IgD-negative memory B cell (primary cell): ENCODE measurements around the gene AKAP8. TPM values are rescaled to one million over a fixed set of nuclear protein-coding genes. Genes with fewer than 3 reads are reported as not detected.

Source experiments
- H3K27ac Mint-ChIP-seq, 3 donors: one replicate each; pipeline ENCODE4 v1.8.0; 2020 to 2022; ENCODE audit warnings: mild to moderate bottlenecking in 3 of 3, mixed read lengths in 3 of 3, moderate library complexity in 1 of 3
- H3K27me3 Mint-ChIP-seq: one replicate; pipeline ENCODE4 v1.8.0; 2021; ENCODE audit warnings: mixed read lengths
- H3K36me3 Mint-ChIP-seq: one replicate; pipeline ENCODE4 v1.8.0; 2020; ENCODE audit warnings: mild to moderate bottlenecking, mixed read lengths
- H3K4me1 Mint-ChIP-seq, 3 donors: one replicate each; pipeline ENCODE4 v1.8.0; 2020 to 2022; ENCODE audit warnings: mixed read lengths in 3 of 3, mild to moderate bottlenecking in 1 of 3
- H3K4me3 Mint-ChIP-seq, 4 donors: one replicate each; pipeline ENCODE4 v1.8.0; 2020 to 2022; ENCODE audit warnings: mild to moderate bottlenecking in 4 of 4, mixed read lengths in 4 of 4, moderate library complexity in 3 of 4
- H3K9me3 Mint-ChIP-seq, 3 donors: one replicate each; pipeline ENCODE4 v1.8.0; 2020 to 2021; ENCODE audit warnings: mixed read lengths in 3 of 3, mild to moderate bottlenecking in 1 of 3
- polyA plus RNA-seq: library from polyadenylated mRNA; unstranded; fragments of 300-500 nt; fragmentation: Illumina TruSeq; gene quantifications from one replicate; pipeline ENCODE4 v1.2.3, GENCODE V29; 2021

AKAP8 gene
- polyA plus RNA-seq, 1 donor from 2014 or later: 22.8 TPM

GRCh38 chr19:15318241-15318691 is 61.3 kb downstream of the AKAP8 start:
- H3K9me3 Mint-ChIP-seq: no peaks in the 10 kb centered on the region
- H3K36me3 Mint-ChIP-seq: peaks cover 7% of the 10 kb centered on the region
- H3K4me3 Mint-ChIP-seq: peak overlapping the region in 3 of 4 donors; percentile 40 to 85 (median 79)
- H3K4me1 Mint-ChIP-seq: peaks cover 64 to 76% (median 75%) of the 10 kb centered on the region in 3 donors
- H3K27me3 Mint-ChIP-seq: no peaks in the 10 kb centered on the region
- H3K27ac Mint-ChIP-seq: peak overlapping the region; percentile 89 to 94 (median 89)

GRCh38 chr19:15317392-15318071 is 62.1 kb downstream of the AKAP8 start:
- Mint-ChIP-seq H3K27ac (peak overlapping the region; percentile 89 to 94 (median 89)), H3K4me1 (peaks cover 61 to 77% (median 72%) of the 10 kb centered on the region in 3 donors), H3K9me3 (no peaks in the 10 kb centered on the region), H3K4me3 (peak overlapping the region; percentile 59 to 89 (median 78)), H3K27me3 (no peaks in the 10 kb centered on the region), H3K36me3 (peaks cover 7% of the 10 kb centered on the region)

GRCh38 chr19:15316498-15316897 is 63.1 kb downstream of the AKAP8 start:
- Mint-ChIP-seq H3K4me3 (peak overlapping the region; percentile 59 to 89 (median 78)), H3K27ac (peak overlapping the region; percentile 80 to 94 (median 89)), H3K27me3 (no peaks in the 10 kb centered on the region), H3K9me3 (no peaks in the 10 kb centered on the region), H3K4me1 (peaks cover 61 to 76% (median 72%) of the 10 kb centered on the region in 3 donors), H3K36me3 (peaks cover 7% of the 10 kb centered on the region)

GRCh38 chr19:15315101-15315500 is 64.5 kb downstream of the AKAP8 start:
- H3K27me3 Mint-ChIP-seq: no peaks in the 10 kb centered on the region
- H3K27ac Mint-ChIP-seq: peak overlapping the region in 1 of 3 donors; percentile 76
- no peaks in the 10 kb centered on the region for H3K9me3 Mint-ChIP-seq
- peaks cover 7% of the 10 kb centered on the region for H3K36me3 Mint-ChIP-seq
- peaks cover 51 to 67% (median 66%) of the 10 kb centered on the region in 3 donors for H3K4me1 Mint-ChIP-seq
- H3K4me3 Mint-ChIP-seq: peak overlapping the region in 1 of 4 donors; percentile 74

- Mint-ChIP-seq H3K4me3 (peak overlapping the region in 1 of 4 donors; percentile 60), H3K4me1 (peaks cover 54 to 70% (median 65%) of the 10 kb centered on the region in 3 donors), H3K27ac (peak overlapping the region in 1 of 3 donors; percentile 51), H3K9me3 (no peaks in the 10 kb centered on the region), H3K36me3 (peaks cover 9% of the 10 kb centered on the region), H3K27me3 (no peaks in the 10 kb centered on the region)
Measured at GRCh38 chr19:15313649-15314279, 65.8 kb downstream of the AKAP8 start.

GRCh38 chr19:15307169-15307568 is 72.4 kb downstream of the AKAP8 start:
- Mint-ChIP-seq H3K4me3 (peak overlapping the region in 1 of 4 donors; percentile 27), H3K36me3 (peaks cover 3% of the 10 kb centered on the region), H3K4me1 (peaks cover 48 to 65% (median 58%) of the 10 kb centered on the region in 3 donors), H3K27me3 (no peaks in the 10 kb centered on the region), H3K9me3 (no peaks in the 10 kb centered on the region), H3K27ac (peak overlapping the region in 2 of 3 donors; percentile 21 to 44)

GRCh38 chr19:15305582-15306334 is 73.8 kb downstream of the AKAP8 start:
- Mint-ChIP-seq H3K4me3 (no peak overlapping the region), H3K36me3 (peaks cover 3% of the 10 kb centered on the region), H3K9me3 (no peaks in the 10 kb centered on the region), H3K4me1 (peaks cover 45 to 67% (median 58%) of the 10 kb centered on the region in 3 donors), H3K27me3 (no peaks in the 10 kb centered on the region), H3K27ac (peak overlapping the region in 2 of 3 donors; percentile 23 to 44)

GRCh38 chr19:15304140-15304705 is 75.4 kb downstream of the AKAP8 start:
- peak overlapping the region in 3 of 4 donors; percentile 0 to 56 (median 34) for H3K4me3 Mint-ChIP-seq
- peak overlapping the region; percentile 28 to 81 (median 44) for H3K27ac Mint-ChIP-seq
- H3K27me3 Mint-ChIP-seq: no peaks in the 10 kb centered on the region
- H3K4me1 Mint-ChIP-seq: peaks cover 49 to 67% (median 61%) of the 10 kb centered on the region in 3 donors
- H3K9me3 Mint-ChIP-seq: no peaks in the 10 kb centered on the region
- peaks cover 2% of the 10 kb centered on the region for H3K36me3 Mint-ChIP-seq

Other genes with a start within 250 kb of the AKAP8 start
- gene NOTCH3, start 178.8 kb downstream of the AKAP8 start, polyA plus RNA-seq: not detected
- not detected for gene EPHX3, start 147.3 kb downstream of the AKAP8 start, polyA plus RNA-seq
- 20.5 TPM for gene BRD4, start 47.2 kb downstream of the AKAP8 start, polyA plus RNA-seq
- gene AKAP8L, start 39.2 kb upstream of the AKAP8 start, polyA plus RNA-seq: 99.6 TPM
- gene WIZ, start 70.2 kb upstream of the AKAP8 start, polyA plus RNA-seq: 1.8 TPM
- 27.0 TPM for gene RASAL3, start 84.8 kb upstream of the AKAP8 start, polyA plus RNA-seq
- not detected for gene PGLYRP2, start 99.7 kb upstream of the AKAP8 start, polyA plus RNA-seq
- gene CYP4F22, start 128.7 kb upstream of the AKAP8 start, polyA plus RNA-seq: not detected
- gene CYP4F8, start 235.4 kb upstream of the AKAP8 start, polyA plus RNA-seq: not detected